ENCODE measurements around the gene SCUBE1.

Gene SCUBE1

GRCh38 chr22:43257549-43257948, 85.6 kb downstream of the SCUBE1 start:
- no peak for DNase-seq (ENCODE audit: low read depth)

- DNase-seq (ENCODE audit: low read depth), result no peak
Observed at GRCh38 chr22:43256976-43257545, 86.1 kb downstream of the SCUBE1 start.

DNA sequence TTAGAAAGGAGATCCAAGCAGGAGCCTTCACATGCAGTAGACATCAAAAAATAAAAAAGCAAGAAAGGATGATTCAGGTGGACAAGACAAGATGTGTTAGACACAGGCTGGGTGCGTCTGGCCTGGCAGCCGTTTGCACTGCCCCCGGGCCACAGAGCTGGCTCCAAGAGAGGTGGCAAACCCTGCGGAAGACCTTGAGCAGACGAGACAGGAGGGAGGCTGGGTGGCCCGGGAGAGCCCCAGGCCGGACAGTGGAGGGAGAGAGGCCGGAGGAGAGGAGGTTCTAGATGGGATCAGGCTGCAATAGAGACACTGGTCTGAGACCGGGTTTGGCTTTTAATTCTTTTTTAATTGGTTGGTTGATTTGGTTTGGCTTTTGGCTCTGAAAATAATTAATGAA, 86.6 kb downstream of the SCUBE1 start:
- no peak for DNase-seq (ENCODE audit: low read depth)

- DNase-seq (ENCODE audit: low read depth), result no peak
Observed at GRCh38 chr22:43255299-43255698, 87.9 kb downstream of the SCUBE1 start.

DNA sequence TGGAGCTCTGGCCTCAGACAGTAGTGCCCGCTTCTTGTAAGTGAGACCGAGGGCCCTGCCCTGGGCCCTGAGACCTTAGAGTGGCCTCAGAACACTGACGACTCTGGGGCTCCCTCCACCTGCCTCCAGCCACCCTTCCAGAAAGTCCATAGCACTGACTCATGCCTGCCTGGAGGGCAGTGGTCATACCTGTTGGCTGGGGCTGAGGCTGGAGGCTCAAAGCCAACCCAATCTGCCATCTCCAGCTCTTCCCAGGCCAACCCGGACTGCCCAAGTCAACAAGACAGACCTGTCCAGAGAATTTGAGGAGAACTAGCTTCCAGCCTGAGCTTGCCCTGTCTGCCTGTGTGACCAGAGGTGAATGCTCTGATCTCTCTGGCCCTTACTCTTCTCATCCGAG, 89.3 kb downstream of the SCUBE1 start:
- no peak for DNase-seq (ENCODE audit: low read depth)

DNA sequence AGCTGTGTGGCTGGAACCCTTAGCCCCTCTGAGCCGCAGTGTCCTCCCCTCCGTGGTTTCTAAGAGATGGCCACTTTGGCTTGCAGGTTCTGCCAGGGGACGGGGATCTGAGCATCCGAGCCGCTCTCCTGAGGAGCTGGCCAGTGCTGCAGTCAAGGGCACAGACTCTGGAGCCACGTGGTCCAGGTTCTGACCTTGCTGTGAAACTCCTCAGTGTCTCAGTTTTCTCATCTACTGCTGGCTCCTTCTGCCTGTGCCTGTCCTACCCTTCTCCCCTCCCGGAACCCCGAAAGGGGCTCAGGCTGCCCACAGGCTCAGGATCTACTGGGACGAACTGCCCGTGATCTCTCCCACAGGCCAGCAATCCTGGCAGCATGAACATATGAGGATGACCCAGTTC, 90.9 kb downstream of the SCUBE1 start:
- DNase-seq (ENCODE audit: low read depth), result no peak

DNA sequence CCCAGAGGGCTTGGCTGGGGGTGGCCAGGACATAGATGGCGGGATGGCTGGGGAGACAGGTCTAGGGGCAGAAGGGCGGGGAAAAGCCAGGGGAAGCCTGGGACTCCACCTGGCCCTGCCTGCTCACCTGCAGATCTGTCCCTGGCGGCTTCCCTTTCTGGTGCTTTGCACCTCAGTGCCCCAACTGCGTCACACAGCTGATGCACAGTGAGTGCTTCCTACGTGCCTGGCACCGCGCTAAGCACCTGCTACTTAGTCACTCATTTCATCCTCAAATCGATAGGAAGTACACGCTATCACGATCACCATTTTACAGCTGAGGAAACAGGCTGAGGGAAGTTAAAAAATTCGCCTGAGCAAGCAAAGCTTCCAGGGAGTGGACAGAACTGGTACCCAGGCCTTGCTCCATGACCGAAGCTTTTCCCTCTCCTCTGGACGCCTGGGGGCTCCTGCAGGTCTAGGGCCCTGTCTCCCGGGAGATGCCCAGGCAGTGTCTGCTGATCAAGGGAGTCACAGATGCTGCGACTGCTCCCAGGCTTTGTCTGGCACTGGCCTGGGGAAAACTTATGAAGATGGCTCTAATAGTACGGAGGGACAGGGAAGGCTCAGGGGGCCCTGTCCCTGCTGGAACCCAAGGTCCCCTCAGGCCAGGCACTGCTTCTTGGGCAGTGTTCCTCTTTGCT, 93.2 kb downstream of the SCUBE1 start:
- DNase-seq (ENCODE audit: low read depth), result no peak

DNA sequence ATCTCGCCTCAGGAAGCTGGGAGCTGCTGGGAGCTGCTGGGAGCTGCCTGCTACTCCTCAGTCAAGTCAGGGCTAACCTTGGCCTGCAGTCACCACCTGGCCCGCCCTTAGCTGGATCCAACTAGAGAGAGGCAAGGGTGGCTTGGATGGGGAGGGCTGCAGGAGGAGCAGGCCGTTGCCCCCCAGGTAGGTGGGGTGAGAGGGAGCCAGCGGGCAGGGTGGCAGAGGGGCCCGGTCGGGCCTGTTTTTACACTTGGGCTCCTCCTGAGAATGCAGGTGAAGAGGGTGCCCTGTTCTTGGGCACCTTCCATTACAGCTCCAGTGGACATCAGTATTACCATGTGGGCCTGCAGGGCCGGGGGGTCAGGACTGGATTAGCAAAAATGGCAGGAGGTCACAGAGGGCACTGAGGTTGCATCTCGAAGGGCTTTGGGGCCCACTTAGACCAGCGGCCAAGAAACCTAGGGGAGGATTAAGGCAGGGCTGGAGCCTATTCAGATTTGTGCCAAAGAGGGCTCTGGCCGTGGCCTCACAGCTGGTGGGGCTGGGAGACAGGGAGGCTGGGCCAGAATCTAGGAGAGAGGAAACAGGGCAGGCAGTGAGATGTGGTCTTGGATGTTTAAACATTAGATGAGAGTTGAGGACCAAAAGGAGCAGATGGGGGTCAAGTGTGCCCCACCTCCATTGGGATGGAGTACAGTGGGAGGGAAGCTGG, 95.5 kb downstream of the SCUBE1 start:
- no peak for DNase-seq (ENCODE audit: low read depth)

- no peak for DNase-seq (ENCODE audit: low read depth)
Observed at GRCh38 chr22:43246188-43246587, 97.0 kb downstream of the SCUBE1 start.

DNA sequence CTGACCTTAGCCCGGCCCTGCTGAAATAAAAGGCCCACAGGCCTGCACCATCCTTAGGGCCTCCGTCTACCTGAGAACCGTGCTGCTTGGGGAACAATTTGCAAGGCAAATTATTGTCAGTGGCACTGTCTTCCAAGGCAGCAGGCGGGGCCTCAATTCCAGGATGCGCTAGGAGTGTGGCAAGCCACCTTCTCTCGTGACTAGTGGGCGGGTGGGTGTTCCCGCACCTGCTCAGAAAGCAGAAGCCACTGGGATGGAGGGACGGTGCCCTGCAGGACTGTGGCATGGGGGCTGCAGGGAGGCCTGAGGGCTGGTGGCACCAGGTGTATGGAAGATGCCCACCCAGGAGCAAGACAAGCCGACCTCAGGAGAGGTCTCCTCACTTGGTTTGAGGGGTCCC, 97.5 kb downstream of the SCUBE1 start:
- no peak for DNase-seq (ENCODE audit: low read depth)

GRCh38 chr22:43244803-43245527, 98.2 kb downstream of the SCUBE1 start:
- DNase-seq (ENCODE audit: low read depth), result no peak

- DNase-seq (ENCODE audit: low read depth), result no peak
Observed at GRCh38 chr22:43244402-43244801, 98.8 kb downstream of the SCUBE1 start.

GRCh38 chr22:43243324-43243723, 99.8 kb downstream of the SCUBE1 start:
- no peak for DNase-seq (ENCODE audit: low read depth)

DNA sequence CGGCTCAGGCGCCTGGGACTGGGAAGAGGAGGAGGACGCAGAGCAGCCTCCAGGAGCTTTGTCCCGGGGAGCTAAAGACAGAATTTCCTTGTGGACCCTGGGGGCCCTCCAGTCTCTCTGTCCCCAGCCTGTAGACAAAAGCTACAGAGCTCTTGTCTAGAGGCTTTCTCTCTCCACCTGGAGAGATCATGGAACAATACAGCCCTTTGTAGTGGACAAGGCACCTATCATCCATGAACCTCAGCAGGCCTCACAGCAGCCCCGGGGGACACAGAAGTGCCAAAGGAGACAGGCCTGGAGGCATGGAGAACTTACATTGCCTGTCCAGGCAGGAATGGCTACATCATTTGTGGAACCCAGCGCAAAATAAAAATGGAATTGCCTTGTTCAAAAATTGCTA, 100.5 kb downstream of the SCUBE1 start:
- DNase-seq (ENCODE audit: low read depth), result no peak

GRCh38 chr22:43241699-43242386, 101.3 kb downstream of the SCUBE1 start:
- DNase-seq (ENCODE audit: low read depth), result no peak

- no peak for DNase-seq (ENCODE audit: low read depth)
Observed at GRCh38 chr22:43241138-43241597, 102.0 kb downstream of the SCUBE1 start.

GRCh38 chr22:43240614-43241013, 102.6 kb downstream of the SCUBE1 start:
- no peak for DNase-seq (ENCODE audit: low read depth)

DNA sequence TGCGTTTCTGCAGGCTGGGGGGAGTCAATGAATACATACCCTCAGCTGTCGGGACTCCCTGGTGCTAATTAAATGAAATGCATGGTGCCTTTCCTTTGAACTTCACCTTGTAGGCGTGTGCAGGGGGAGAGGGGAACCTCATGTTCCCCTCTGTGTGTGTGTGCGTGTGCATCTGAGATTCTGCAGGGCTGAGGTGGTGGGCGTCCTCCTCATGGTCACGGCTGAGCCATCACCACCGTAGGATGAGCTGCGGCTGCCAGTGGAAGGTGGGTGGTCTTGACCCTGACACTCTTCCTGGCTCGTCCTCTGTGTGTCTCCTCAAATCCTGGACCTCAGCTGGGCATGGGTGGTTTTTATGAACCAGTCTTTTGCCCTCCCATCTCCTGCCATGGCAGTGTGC, 103.2 kb downstream of the SCUBE1 start:
- DNase-seq (ENCODE audit: low read depth), result no peak

GRCh38 chr22:43239193-43239780, 103.9 kb downstream of the SCUBE1 start:
- DNase-seq (ENCODE audit: low read depth), result no peak

GRCh38 chr22:43238526-43239006, 104.6 kb downstream of the SCUBE1 start:
- no peak for DNase-seq (ENCODE audit: low read depth)

- DNase-seq (ENCODE audit: low read depth), result no peak
Observed at GRCh38 chr22:43237280-43237679, 105.9 kb downstream of the SCUBE1 start.

Data from stimulated activated CD8-positive, alpha-beta memory T cell treated with anti-CD3 and anti-CD28 coated beads, Interleukin-12 subunit alpha, Interleukin-12 subunit beta, amount 100 ng/mL, for 1 hour (primary cell).